Cortex of kidney (tissue), 1 donor: Measurements from ENCODE around the gene GSS.
"Not testable (repeated sequence)": the region's sequence is repeated elsewhere in the genome, so short reads cannot be mapped to it uniquely, and the experiment has no call there.

Source experiments
- DNase-seq: peaks from one replicate; lab custom pipeline; 2025; lab: John Stamatoyannopoulos, UW

Gene GSS

DNA sequence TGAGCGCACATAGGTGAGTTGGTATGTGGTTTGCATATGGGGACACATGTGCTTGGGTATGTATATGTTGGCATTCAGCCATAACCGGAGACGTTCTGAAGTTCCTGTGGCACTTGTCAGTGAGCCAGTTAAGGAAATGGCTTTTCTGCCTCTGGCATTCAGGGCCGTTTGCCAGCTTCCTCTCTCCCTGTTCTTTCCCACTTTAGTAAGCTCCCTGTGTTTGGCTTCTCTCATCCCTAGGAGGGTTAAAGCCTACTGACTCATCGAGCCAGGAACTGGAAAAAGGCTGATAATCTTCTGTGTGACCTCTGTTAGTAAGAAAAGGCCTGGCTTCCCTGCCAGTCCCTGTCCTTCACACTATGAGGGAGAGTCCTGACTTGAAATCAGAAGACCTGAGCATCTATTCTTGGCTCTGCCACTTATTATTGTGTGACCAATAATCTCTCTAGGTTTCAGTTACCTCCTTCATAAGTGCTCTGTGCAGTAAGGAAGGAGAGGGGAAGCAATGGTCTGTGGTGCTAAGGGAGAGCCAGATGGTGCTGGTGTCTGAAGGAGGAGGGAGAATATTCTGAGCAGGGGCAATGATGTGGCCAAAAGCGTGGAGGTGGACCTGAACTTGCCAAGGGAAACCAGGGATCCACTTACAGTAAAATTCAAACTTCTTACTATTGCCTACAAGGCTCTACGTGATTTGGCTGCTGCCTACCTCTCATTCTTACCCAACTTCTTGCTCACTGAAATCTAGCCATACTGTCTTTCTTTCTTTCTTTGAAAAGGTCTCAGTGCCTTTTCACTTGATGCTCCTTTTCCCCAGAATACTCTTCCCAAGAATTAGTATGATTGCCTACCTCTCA is 47.8 kb downstream of the GSS start:
- DNase-seq = no peak

DNA sequence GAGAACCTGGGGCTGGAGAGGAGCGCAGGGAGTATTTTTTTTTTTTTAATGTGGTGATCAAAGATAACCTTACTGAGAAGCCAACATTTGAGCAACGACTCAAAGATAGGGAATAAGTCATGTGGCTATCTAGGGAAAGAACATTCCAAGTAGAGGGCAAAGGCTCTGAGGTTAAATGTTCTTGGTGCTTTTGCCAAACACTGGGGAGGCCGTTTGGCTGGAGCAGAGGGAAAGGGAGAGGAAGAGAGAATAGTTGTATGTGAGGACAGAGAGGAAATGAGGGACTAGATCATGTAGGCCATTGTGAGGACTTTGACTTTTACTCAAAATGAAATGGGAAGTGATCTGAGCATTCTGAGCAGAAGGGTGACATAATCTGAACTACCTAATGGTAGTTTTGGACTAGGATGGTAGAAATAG is 51.4 kb downstream of the GSS start:
- DNase-seq = no peak

- not testable (repeated sequence) for DNase-seq
Observed at GRCh38 chr20:34898731-34899130, 56.9 kb downstream of the GSS start.

DNA sequence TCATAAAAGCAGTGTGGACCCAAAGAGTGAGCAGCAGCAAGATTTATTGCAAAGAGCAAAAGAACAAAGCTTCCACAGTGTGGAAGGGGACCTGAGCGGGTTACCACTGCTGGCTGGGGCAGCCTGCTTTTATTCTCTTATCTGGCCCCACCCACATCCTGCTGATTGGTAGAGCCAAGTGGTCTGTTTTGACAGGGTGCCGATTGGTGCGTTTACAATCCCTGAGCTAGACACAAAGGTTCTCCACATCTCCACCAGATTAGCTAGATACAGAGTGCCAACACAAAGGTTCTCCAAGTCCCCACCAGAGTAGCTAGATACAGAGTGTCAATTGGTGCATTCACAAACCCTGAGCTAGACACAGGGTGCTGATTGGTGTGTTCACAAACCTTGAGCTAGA is 57.5 kb downstream of the GSS start:
- DNase-seq = not testable (repeated sequence)

GRCh38 chr20:34896086-34896621 is 59.5 kb downstream of the GSS start:
- DNase-seq = no peak

DNA sequence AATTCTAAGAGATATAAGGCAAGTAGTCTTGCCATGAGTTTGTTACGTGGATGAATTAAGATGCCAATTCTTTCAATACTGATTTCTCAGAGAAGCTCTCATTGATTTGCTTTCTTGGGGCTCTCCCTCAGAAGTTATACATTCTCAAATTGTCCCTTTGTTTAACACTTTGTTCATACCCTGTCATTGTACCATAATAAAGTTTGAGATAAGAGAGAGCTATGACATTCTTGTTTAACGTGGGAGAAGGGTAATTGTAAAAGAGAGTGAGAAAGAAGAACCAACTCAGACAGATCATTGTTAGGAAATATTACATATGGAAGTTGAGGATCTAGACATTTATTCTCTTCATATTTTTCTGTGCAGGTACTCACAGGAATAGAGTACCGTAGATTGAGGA is 60.1 kb downstream of the GSS start:
- DNase-seq = no peak

DNA sequence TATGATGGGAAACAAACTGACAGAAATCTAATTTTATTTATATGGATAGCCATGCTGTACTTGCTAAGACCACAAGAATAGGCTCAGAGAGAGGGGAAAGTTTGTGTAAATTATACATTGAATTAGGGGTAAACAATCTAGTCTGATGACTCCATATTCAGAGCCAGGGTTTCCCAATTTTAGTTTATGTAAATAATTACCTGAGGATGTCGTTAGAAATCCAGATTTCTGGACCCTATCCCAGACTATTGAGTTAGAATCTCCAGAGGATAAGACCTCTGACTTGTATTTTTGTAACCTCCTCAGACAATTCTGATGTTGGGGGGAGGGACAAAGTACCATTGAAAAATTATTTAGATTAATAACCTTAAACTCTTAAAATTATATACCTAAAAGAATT is 60.9 kb downstream of the GSS start:
- DNase-seq = no peak

GRCh38 chr20:34892671-34893070 is 62.9 kb downstream of the GSS start:
- DNase-seq = no peak

GRCh38 chr20:34891166-34892062 is 64.2 kb downstream of the GSS start:
- DNase-seq = no peak

DNA sequence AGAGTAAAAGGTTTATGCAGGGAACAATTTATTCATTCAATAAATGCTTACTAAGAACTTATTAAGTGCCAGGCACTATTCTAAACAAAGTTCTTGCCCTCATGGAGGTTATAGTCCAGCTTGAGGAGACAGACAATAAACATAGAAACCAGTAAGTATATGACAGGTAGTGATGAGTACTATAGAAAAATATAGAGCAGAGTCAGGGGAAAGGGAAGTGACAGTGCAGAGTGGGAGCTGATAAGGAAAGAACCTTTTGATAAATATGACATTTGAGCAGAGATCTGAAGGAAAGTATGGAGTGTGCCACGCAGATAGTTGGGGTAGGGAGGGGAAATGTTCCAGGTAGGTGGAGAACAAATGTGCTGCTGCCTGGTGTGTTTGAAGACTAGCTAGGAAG is 67.1 kb downstream of the GSS start:
- no peak for DNase-seq

GRCh38 chr20:34887023-34887422 is 68.6 kb downstream of the GSS start:
- no peak for DNase-seq

DNA sequence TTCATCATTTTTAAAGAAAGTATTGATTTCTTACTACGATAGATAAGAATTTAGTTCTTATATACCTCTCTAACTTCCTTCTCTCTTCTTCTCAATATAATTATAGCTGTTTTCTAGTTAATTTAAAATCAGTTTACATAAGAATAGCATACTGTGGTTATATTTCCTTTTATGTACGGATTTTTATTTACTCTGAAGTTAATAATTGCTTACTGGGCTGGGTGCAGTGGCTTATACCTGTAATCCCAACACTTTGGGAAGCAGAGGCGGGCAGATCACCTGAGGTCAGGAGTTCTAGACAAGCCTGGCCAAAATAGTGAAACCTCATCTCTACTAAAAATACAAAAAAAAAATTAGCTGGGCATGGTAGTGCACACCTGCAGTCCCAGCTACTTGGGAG is 69.5 kb downstream of the GSS start:
- DNase-seq = no peak

DNA sequence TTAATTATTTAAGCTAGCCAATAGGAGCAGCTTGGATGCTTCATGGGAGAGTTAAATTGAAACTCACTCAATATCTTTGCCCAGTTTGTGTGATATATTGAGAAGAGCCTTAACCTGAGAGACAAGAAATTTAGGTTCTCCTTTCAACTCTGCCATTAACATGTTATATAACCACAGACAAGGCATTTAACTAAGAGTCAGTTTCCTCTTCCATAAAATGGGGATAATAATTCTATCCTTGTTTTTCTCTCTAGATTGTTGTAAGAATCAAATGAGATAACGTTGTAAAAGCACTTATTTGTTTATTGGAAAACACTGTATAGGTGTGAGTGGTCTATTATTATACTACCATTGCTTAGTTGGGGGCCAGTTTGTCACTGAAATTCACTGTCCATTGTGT is 71.3 kb downstream of the GSS start:
- DNase-seq = no peak

GRCh38 chr20:34883809-34884208 is 71.8 kb downstream of the GSS start:
- DNase-seq = no peak

- no peak for DNase-seq
Observed at GRCh38 chr20:34883087-34883688, 72.4 kb downstream of the GSS start.

- no peak for DNase-seq
Observed at GRCh38 chr20:34881689-34882088, 73.9 kb downstream of the GSS start.

GRCh38 chr20:34880971-34881370 is 74.6 kb downstream of the GSS start:
- not testable (repeated sequence) for DNase-seq

GRCh38 chr20:34880215-34880850 is 75.3 kb downstream of the GSS start:
- no peak for DNase-seq
